NK-92 (cell line): ENCODE data around the gene CNDP1.
"Not testable (repeated sequence)": the region's sequence is repeated elsewhere in the genome, so short reads cannot be mapped to it uniquely, and the experiment has no call there.

Experiments
- DNase-seq: peaks from one replicate; lab custom pipeline; 2025; ENCODE audit not compliant: unreplicated experiment; lab: John Stamatoyannopoulos, UW

The CNDP1 gene

GRCh38 chr18:74544898-74545297, 10.6 kb downstream of the CNDP1 start:
- DNase-seq, result no peak

DNA sequence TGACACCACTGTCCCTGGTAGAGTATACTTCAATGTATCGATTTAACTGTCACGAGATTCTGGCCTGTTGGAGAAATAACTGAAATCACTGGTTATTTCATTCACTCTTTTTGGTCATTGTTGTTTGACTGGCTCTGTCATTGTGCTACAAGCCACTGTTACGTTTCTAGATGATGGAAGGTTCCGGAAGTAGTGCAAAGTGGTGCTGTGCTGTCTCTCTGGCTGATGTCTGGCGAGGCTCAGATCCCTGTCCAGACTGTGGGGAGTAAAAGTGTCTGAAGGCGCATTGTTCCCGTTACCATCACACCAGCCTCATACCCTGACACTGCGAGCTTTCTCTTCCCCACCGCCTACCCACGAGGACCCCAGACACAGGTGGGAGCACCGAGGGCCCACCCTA, 11.7 kb downstream of the CNDP1 start:
- no peak for DNase-seq

DNA sequence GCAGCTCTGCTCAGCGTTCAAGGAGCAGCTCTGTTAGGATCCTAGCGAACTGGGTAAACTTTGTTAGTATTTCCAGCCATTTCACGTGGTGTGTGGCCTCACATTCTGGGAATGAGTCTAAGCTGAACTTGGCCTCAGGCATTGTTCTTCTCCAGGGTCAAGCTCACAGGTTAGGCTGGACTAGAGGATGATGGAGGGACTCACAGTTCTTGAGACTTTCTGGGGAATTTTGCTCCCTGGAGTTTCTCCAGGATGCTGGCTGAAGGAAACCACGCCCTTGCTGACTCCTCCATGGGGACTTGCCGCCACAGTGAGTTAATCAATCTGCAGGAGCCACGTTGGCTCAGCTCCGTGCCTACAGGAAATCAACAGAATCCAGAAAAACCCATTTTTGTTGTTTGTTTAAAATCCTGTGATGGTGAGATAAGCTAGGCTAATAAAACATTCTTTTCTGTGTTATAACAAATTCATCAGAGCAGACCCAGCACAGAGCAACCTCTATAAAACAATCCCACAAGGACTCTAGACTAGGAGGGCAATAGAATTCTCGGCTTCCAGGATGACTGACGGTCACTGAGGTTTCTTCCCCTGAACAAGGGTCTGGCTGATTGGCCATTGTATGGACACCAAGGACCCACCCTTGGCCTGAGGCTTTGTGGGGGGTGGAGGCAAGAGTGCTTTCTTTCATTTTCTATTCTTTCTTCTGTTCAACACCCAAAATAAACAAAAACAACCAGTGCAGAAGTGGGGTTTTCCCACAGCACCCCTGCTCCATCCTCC, 12.6 kb downstream of the CNDP1 start:
- no peak for DNase-seq

DNA sequence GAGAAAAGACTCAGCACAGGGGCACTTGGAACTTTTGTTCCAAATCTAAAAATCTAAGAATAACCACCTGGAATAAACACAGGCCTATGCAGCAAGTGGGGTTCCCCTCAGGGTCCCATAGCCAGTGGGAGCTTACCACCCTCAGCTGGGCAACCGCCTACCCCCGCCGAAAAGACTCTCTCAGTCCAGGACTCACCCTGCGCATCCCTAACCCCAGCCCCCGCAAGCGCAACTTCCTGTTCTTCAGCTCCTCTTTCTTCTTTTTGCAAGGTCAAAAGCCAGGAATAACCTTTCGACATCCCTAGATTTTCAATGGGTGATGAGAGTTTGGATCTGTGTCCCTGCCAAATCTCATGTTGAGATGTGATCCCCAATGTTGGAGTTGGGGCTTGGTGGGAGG, 13.6 kb downstream of the CNDP1 start:
- DNase-seq, result no peak

GRCh38 chr18:74549591-74550104, 15.3 kb downstream of the CNDP1 start:
- no peak for DNase-seq

- no peak for DNase-seq
Measured at GRCh38 chr18:74550886-74551285, 16.6 kb downstream of the CNDP1 start.

DNA sequence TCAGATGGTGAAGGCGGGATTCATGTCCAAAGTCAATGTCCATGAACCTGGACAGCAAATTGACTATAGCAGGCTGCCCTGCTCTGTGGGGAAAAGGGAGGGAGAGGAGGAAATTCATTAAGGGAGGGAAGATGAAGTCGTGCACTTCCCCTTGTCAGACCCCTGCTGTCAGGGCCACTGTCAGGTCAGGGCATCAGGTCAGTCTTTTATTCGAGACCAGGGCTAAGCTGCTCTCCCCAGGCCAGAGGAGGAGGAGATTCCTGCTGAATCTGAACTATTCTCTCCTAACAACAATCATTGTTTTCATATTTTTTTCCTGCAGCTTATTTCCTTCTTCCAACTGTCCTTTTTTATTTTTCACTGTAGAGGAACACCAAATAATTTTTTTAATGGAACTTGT, 17.2 kb downstream of the CNDP1 start:
- no peak for DNase-seq

GRCh38 chr18:74551936-74552555, 17.7 kb downstream of the CNDP1 start:
- DNase-seq, result no peak

DNA sequence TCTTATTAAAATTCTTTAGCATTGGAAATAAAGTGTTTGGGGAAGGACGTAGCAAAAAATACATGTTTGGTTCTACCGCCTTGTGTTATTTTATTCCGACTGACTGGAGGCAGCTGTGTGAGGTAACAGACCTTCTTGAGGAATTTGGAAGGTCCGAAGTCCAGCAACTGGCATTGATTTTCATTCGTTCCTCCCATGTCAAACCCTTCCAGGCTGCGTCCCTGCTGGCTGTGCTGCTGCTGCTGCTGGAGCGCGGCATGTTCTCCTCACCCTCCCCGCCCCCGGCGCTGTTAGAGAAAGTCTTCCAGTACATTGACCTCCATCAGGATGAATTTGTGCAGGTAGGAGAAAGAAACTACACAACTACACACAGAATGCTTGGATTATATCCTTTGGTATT, 21.8 kb downstream of the CNDP1 start:
- no peak for DNase-seq

- DNase-seq, result no peak
Measured at GRCh38 chr18:74558096-74558495, 23.8 kb downstream of the CNDP1 start.

DNA sequence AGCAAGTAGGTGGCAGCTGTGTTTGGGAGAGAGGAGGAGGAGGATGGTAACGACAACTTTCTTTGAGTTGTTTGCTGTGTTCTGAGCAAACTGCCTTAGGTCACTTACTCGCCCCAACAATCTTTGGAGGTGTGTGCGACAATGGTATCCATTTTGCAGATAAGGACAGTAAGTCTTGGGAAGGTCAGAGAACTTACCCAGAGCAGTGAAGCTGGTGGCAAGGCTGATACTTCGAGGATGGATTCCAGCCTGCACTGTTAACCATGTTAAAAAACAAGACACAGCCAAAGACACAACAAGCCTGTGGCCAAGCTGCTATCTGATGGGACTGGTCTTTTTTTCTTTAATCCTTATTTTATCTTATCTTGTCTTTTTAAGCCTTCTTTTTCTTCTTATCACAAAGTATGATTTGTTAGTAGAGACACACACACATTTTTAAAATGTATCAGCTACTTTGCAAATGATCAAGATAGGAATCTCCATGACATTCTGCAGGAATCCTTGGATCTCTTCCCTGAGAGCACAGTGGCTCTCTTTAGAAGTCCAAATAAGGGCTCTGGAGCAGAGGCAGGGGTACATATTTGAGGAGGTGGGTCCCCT, 27.9 kb downstream of the CNDP1 start:
- no peak for DNase-seq

DNA sequence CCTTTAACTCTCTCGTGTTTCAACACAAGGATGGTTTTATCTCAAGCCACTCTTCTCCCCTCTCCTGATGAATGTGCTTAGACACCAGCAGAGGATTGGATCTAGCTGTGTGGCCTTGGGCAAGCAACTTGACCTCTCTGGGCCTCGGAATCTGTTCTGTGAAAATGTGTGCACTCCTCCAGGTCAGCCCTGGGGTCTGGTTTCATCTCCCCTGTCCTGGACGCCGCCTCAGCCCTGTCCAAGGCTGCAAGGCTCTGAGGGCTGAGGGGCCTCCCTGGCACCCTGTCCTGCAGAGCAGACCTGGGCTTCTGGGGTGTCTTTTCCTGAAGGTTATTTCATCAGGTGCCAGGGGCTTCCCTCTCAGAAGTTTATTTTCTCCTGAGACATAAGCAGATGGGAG, 28.5 kb downstream of the CNDP1 start:
- no peak for DNase-seq

GRCh38 chr18:74563999-74564398, 29.7 kb downstream of the CNDP1 start:
- no peak for DNase-seq

DNA sequence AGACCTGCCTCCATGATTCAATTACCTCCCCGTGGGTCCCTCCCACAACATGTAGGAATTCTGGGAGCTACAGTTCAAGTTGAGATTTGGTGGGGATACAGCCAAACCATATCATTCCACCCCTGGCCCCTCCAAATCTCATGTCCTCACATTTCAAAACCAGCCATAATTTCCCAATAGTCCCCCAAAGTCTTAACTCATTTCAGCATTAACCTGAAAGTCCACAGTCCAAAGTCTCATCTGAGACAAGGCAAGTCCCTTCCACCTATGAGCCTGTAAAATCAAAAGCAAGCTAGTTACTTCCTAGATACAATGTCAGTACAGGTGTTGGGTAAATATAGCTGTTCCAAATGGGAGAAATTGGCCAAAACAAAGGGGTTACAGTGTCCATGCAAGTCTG, 30.9 kb downstream of the CNDP1 start:
- DNase-seq, result not testable (repeated sequence)

- DNase-seq, result not testable (repeated sequence)
Measured at GRCh38 chr18:74565993-74566392, 31.7 kb downstream of the CNDP1 start.

- no peak for DNase-seq
Measured at GRCh38 chr18:74567822-74568221, 33.5 kb downstream of the CNDP1 start.

DNA sequence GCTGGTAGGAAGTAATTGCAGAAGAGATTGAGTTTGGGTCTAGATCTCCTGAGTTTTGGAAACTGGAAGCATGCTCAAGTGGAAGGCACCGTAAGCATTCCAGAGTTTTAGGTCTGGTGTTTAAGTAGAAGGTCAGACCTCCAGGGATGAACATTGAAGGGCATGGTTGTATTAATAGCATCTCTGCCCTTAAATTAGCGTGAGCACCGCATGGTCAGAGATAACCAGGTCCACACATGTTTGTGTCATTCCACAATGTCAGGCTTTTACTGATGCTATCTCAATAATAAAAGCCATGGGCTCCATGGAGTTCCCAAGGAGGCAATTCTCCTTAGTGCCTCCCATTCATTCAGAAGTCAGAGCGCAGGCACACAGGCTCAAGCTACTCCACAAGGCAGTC, 35.1 kb downstream of the CNDP1 start:
- DNase-seq, result no peak

- no peak for DNase-seq
Measured at GRCh38 chr18:74570266-74570665, 36.0 kb downstream of the CNDP1 start.

DNA sequence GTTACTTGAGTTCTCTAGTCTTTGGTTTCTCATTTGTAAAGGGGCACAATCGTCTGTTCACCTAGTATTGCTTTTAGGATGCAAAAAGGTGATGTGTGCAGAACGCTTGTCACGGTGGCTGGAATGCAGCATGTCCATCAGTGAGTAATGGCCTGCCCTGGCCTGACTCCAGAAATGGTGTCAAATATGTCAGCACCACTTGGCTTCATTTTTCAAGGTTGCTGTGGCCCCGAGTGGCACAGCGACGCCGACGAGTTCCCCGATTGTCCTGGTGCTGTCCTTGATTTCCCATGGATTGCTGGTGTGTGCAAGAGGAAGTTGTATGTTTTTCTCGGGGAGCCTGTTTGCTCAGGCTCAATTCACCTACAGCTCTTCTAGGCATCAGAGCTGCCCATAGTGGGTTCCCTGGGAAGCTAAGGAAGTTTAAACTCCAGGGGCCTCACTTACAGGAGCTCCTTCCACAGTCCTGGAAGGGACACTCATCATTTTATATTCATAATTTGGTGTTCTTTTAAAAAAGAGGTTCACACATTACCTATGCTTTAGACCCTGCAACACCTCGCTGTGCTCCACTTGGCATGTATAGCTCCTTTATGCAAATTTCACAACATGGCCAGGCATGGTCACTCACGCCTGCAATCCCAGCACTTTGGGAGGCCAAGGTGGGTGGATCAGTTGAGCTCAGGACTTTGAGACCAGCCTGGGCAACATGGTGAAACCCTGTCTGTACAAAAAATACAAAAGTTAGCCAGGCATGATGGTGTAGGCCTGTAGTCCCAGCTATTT, 37.8 kb downstream of the CNDP1 start:
- no peak for DNase-seq

DNA sequence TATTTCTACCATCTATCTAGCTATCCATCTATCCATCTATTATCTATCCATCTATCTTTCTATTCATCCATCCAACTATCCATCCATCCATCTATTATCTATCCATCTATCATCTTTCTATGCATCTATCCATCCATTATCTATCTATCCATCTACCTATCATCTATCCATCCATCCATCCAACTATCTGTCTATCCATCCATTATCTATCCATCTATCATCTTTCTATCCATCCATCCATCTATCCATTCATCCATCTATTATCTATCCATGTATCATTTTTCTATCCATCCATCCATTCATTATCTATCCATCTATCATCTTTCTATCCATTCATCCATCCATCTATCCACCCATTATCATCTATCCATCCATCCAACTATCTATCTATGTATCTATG, 38.8 kb downstream of the CNDP1 start:
- no peak for DNase-seq

DNA sequence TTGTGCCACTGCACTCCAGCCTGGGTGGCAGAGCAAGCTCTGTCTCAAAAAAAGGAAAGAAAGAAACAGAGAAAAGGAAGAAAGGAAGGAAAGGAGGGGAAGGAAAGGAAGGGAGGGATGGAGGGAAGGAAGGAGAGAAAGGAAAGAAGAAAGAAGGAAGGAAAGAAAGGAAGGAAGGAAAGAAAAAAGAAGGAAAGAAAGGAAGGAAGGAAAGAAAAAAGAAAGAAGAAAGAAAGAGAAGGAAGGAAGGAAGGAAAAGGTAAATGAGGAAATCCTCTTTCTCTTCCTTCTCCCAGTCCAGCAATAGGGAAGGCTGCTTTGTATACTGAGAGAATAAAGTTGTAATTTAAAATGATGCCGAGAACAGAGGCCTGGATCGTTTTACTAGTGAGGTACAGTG, 40.6 kb downstream of the CNDP1 start:
- no peak for DNase-seq
